OCI-LY1 (cell line): ENCODE results near the gene TEAD1.

Experiments
- EZH2 ChIP-seq: fragments of 200-600 bp; sonication (generic), shearing (Covaris generic); IDR thresholded peaks from 2 replicates; pipeline ENCODE4 v1.8.0; 2017; ENCODE audit warnings: borderline replicate concordance, mixed run types, mild to moderate bottlenecking, antibody characterized with exemption, low read length, moderate library complexity, mixed read lengths
- TF ChIP-seq, protein P1 (sequence below): fragments of 200-600 bp; sonication (generic), shearing (Covaris generic); IDR thresholded peaks from 2 replicates; pipeline ENCODE4 v1.5.1; 2017; ENCODE audit warnings: mild to moderate bottlenecking, antibody characterized with exemption, low read length, moderate library complexity, mixed read lengths

DNA sequence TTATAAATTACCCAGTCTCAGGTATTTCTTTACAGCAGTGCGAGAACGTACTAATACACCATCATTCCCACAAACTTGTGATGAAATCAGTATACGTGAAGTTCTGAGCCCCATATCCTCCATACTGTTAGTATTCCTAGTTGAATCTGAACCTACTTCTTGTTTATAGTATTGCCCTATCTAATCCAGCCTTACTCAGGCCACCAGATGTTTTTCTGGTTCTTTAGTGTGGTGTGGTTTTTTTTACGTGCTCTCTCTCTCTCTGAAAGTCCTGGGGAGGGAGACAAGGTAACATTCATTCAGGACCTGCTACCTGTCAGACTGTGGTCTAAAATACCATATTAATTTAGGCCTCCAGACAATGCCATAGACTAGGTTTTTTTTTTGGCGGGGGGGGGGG, 47.6 kb upstream of the TEAD1 start:
- TF ChIP-seq, protein P1, sequence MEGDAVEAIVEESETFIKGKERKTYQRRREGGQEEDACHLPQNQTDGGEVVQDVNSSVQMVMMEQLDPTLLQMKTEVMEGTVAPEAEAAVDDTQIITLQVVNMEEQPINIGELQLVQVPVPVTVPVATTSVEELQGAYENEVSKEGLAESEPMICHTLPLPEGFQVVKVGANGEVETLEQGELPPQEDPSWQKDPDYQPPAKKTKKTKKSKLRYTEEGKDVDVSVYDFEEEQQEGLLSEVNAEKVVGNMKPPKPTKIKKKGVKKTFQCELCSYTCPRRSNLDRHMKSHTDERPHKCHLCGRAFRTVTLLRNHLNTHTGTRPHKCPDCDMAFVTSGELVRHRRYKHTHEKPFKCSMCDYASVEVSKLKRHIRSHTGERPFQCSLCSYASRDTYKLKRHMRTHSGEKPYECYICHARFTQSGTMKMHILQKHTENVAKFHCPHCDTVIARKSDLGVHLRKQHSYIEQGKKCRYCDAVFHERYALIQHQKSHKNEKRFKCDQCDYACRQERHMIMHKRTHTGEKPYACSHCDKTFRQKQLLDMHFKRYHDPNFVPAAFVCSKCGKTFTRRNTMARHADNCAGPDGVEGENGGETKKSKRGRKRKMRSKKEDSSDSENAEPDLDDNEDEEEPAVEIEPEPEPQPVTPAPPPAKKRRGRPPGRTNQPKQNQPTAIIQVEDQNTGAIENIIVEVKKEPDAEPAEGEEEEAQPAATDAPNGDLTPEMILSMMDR: no peak
- TF ChIP-seq EZH2: no peak
